LNCaP clone FGC (cell line): ENCODE data around the gene REG4.

Source experiments
- DNase-seq: peaks from one replicate; pipeline ENCODE4 v3.0.0-alpha.2; 2011; ENCODE audit warnings: low read depth
- H3K4me3 ChIP-seq: 2 replicates; pipeline ENCODE4 v1.5.1; 2011; ENCODE audit warnings: mild to moderate bottlenecking, low read depth, low read length, control low read depth
- CTCF ChIP-seq: IDR thresholded peaks from 2 replicates; pipeline ENCODE4 v1.5.1; 2012; ENCODE audit warnings: mild to moderate bottlenecking; ENCODE audit not compliant: control insufficient read depth, insufficient read depth; ENCODE audit errors: extremely low read depth

REG4 gene

GRCh38 chr1:119771770-119772169 lies 39.5 kb downstream of the REG4 start:
- DNase-seq: no peak
- H3K4me3 ChIP-seq: no peak overlapping the region
- no peak for TF ChIP-seq CTCF

GRCh38 chr1:119771016-119771415 lies 40.2 kb downstream of the REG4 start:
- no peak for TF ChIP-seq CTCF
- H3K4me3 ChIP-seq: no peak overlapping the region
- DNase-seq: no peak

DNA sequence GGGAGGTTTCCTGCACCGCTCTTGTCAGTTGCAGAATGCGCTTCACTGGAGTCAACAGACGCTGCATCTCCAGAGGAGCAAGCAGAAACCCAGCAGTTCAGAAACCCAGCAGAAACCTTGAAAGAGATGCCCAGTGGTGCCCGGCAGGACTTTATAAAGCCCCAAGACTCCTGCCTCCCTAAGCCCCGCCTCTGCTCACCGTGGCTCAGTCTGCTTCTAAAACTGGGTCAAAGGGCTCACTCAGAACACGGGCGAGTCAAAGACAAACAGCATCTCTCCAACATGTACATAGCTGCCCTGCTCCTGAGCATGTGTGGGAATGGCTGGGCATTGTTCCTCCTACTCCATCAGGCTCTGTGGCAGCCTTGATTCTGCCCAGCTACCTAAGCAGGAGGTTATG lies 42.5 kb downstream of the REG4 start, which contains the start of gene HMGCS2:
Gene HMGCS2, minus strand, starts transcription at position 128 of the 400 bp plus-strand sequence. Its CDS starts 61 bp downstream, at position 67.
- no peak for TF ChIP-seq CTCF
- H3K4me3 ChIP-seq: peak within 1 kb of the TSS; percentile 1; the same call in 1 of the 2 replicates
- peak; percentile 49 for DNase-seq

GRCh38 chr1:119767486-119767885 lies 43.8 kb downstream of the REG4 start:
- H3K4me3 ChIP-seq: no peak overlapping the region
- TF ChIP-seq CTCF: no peak
- DNase-seq: no peak

- DNase-seq: peak; percentile 94
- H3K4me3 ChIP-seq: peak overlapping the region; percentile 8; the same call in 1 of the 2 replicates
- TF ChIP-seq CTCF: no peak
These were observed 44.9 kb downstream of the REG4 start for GRCh38 chr1:119766374-119766794.

GRCh38 chr1:119764220-119764619 lies 47.0 kb downstream of the REG4 start:
- no peak for DNase-seq
- H3K4me3 ChIP-seq: no peak overlapping the region
- no peak for TF ChIP-seq CTCF

DNA sequence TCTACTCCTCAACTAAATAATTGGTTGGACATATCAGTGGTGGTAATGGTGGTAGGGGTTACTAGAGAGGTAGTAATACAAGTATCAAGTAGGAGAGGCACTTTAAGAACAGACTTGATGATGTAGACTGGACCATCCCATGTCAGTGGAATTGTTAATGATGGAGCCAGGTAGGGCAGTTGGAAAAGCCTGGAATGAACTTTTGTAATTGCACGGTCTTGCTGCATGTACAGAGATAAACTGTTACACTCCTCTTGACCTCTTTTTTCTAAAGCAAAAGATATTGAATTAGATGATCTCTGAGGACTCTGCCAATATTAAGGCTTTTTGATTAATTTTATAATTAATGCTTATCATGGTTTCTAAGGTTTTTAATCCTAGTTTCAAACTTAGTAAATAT lies 48.3 kb downstream of the REG4 start:
- no peak for DNase-seq
- no peak for TF ChIP-seq CTCF

More for the DNA sequence above, 48.3 kb downstream of the REG4 start:
- no peak overlapping the region for H3K4me3 ChIP-seq
